RCC 7860 (cell line): ENCODE measurements around the gene SLC36A3.
A peak's percentile ranks its signal among the peaks of the same experiment; 100 is the strongest.
"Not testable (repeated sequence)": the region's sequence is repeated elsewhere in the genome, so short reads cannot be mapped to it uniquely, and the experiment has no call there.

Experiments used
- DNase-seq: peaks from one replicate; pipeline ENCODE4 v3.0.0-alpha.2; 2015; ENCODE audit warnings: low spot score
- FAIRE-seq: peaks from 2 replicates; lab custom pipeline; 2012; peaks lifted over from hg19 to GRCh38; lab: Jason Lieb, UNC

Gene SLC36A3

DNA sequence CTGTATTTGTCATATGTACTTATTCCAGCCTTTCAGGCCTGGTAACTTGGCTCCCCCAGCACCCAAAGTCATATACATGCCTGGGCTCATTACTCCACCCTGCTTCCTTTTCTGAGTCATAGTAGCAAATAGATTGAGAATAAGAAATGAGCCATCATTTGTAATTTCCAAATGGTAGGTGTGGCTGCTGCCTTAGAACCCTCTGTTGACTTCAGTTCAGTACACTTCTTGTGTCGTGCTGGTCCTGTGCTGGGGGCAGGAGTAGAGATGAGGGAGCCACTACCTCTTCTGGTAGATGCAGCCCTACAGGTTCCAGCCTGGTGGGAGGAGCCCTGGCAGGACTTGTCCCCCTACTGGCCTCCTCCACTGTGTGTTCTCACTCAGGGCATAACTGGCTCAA lies 39.5 kb downstream of the SLC36A3 start:
- FAIRE-seq (no peak), DNase-seq (no peak)

DNA sequence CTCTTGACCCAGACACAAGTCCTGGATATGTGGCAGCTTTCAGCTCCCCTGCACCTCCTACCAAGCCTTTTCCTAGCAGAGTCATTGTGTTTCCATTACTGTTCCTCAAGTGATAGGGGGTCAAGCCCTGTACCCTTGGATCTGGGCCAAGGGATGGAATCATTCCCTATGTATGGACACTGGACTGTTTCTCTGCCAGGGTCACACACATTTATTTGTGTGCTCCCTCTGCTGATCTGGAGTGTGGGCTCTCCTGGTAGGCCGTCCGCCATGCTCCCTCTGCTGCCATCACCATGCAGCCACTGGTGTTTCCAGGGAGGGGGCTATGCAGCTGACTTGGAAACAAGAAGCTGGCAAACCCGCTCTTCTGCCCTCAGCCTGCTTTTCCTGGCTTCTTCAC lies 41.0 kb downstream of the SLC36A3 start:
- DNase-seq (no peak), FAIRE-seq (no peak)

DNA sequence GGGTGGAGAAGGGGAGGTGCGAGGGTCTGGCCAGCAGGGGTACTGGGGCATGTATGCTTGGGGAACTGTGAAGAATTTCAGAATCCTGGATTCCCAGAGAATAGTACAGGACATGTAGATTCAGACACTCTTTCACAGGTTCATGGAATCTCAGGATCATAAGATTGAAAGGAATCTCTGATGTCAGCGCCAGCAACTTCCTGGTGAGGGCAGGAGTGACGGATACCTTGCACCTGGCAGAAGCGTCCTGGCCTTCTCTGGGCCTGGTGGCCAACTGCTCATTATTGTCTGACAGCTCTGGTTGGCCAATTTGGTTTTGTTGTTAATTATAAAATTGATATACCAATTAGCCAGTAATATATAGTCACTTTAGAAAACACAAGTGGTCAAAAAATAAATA lies 43.6 kb downstream of the SLC36A3 start:
- DNase-seq, result no peak
- FAIRE-seq, result no peak

DNA sequence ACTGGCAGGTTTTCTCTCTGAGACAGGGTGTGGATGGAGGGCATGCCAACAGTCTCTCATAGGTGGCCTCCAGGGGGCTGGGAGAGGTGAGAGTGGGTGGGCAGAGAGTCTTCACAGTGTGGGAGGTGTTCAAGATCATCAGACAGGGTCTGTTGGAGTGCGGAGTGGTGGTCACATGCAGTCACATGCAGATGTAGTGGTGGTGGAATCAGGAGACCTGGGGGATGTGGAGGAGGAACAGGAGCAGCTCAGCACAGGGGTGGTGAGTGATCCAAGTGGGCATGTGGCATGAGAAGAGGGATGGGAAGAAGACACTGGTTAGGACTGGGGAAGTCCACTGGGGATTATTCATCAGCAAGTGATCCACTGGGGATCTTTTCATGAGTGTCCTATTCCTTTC lies 44.8 kb downstream of the SLC36A3 start:
- no peak for FAIRE-seq
- DNase-seq, result no peak

DNA sequence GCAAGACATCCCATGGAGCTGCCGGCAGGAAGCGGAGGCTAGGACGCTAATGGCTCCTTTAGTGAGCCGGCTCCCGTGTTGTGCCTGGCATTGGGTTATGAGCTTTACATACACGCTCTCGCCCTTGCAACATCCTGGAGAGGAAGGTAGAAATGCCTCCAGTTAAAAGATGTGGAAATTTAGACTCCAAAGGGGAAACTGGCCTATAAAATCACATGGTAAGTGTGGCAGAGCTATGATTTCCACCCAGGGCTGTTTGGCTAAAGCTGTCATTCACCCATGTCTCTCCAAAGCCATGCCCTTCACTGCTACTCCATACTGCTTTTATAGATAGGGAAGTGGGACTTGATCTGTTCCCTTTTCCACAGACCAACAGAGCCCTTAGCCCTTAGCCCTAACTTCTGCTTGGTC lies 45.4 kb downstream of the SLC36A3 start:
- DNase-seq, result no peak
- no peak for FAIRE-seq

DNA sequence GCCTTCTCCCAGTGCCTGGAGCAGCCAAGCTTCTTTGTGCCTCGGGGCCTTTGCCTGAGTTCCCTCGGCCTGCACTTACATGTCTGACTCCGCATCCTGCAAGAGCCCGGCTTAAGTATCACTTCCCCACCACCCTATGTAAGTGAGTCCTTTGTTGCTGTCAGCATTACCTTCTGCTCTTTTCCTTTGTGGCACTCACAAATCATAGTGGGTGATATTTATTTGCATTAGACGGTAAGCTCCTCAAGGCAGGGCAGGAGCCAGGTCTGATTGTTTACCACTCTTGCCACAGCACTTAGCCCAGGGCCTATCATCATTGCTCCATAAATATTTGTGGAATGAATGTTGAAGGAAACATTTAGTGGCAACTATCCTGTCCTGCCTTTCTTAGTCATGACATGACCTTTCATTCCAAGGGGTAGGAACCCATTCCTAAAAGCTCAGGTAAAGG lies 45.8 kb downstream of the SLC36A3 start:
- DNase-seq, result no peak
- FAIRE-seq, result no peak

DNA sequence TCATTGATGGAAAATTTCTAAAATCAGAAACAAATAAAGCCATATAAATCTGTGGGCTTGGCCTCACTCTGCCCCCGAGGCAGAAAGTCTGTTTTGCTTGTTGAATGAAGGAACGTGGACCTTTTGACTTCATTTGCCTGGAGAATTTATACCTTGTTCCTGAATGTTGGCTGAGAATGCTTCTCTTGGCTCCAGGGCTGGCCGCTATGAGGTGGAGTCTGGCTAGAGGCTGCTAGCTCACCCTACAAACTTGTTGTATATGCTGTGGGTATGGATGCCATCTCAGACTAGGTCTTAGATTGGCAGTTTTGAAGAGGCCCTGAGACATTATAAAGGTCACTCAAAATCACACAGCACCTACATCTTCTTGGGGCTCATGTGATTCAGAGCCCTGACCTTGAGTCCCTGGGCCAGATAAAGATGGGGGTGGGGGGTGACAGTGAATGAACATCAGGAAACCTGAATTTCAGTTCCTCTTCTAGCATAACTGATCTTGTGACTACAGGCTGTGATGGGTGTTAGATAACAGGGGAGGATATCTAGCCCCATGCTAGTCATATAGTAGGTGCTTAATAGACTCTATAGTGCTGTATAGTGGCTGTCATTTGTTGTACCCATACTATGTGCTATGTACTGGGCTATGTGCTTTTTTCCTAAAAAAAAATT lies 47.8 kb downstream of the SLC36A3 start:
- FAIRE-seq, result no peak
- no peak for DNase-seq

DNA sequence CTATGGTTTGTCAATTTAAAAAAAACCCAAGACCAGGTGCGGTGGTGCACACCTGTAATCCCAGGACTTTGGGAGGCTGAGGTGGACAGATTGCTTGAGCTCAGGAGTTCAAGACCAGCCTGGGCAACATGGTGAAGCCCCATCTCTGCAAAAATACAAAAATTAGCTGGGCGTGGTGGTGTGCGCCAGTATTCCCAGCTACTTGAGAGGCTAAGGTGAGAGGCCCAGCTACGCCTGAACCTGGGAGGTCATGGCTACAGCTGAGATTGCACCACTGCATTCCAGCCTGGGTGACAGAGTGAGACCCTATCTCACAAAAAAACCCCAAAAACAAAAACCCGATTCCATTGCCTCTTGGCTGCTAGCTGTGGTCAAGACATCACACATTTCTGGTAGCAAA lies 48.6 kb downstream of the SLC36A3 start:
- DNase-seq, FAIRE-seq: not testable (repeated sequence)

DNA sequence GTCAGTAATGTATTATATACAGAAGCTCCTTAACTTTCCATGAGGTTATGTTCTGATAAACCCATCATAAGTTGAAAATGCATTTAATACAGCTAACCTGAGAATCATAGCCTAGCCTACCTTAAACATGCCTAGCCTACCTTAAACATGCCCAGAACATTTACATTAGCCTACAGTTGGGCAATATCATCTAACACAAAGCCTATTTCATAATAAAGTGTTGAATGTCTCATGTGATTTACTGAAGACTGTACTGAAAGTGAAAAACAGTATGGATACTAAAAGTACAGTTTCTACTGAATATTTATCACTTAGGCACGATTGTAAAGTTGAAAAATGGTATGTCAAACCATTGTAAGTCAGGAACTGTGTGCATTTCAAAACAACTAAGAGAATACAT lies 49.0 kb downstream of the SLC36A3 start:
- FAIRE-seq (no peak), DNase-seq (no peak)

DNA sequence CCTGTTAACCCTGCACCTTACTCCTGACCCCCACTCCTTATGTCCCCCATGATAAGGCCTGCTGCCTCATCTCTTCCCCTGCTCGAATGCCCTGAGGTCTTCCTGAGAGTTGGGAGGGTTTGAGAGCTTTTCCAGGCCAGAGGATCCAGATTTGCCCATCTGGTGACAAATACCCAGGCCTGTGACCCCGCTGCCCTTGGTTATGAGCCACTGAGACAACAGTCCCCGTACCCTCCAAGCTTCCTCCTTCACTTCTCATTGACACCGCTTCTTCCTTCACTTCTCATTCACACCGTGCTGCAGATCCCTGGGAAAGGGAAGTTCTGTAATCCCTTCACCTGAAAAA lies 50.0 kb downstream of the SLC36A3 start:
- no peak for DNase-seq
- FAIRE-seq, result no peak

DNA sequence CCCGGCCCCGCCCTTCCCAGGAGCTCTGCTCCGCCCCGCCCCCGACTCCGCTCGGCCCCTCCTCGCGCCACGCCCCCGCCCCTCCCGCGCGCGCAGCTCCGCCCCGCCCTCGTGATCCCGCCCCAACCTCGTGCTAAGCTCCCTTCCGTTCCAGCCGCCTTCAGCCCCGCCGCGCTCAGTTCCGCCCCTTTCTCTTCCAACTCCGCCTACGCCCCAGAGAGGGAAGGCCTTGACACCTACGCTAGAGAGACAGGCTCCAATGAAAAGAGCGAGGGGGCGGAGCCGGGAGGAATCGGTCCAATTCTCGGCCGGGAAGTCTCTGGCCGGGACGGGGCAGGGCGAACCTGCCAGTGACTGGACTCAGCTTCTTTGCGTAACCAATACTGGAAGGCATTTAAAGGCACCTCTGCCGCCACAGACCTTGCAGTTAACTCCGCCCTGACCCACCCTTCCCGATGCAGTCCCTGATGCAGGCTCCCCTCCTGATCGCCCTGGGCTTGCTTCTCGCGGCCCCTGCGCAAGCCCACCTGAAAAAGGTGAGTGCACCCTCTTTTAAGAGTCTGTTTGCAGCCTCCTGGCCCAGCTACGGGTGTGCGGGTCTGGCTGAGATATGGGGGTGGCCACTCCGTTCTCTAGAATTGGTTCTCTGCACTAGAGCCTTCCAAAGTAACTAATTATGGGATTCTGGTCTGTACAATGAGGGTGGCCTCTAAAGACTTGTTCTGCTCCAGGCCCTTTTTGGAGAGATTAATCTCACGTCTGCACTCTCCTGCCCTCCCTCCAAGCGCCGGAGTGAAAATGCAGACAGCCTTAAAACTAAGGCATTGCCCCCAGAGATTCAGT lies 50.6 kb downstream of the SLC36A3 start, which contains the start of gene GM2A:
GM2A (plus strand) TSS at position 424 of the 843 bp plus-strand sequence; CDS start at position 456, 32 bp downstream.
- FAIRE-seq, result peak; percentile 89

DNA sequence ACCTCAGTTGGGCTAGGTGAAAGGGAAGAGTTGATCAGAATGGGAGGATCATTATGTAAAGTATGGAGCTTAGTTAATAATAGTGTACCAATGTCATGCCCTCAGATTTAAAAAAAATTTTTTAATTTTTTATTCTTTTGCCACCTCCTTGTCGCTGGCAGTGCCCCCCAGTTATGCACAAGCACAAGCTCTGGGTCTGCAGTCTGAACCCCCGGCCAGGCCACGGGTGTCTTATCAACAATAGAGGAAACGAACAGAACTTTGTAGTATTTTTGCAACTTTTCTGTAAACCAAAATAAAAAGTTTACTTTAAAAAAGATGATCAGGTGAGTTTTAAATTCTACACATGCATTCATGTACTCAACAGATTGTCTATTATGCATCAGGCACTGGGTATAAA lies 51.9 kb downstream of the SLC36A3 start:
- no peak for DNase-seq
- no peak for FAIRE-seq

More for the DNA sequence above, 50.6 kb downstream of the SLC36A3 start, which contains the start of gene GM2A:
- DNase-seq, result peak; percentile 98

DNA sequence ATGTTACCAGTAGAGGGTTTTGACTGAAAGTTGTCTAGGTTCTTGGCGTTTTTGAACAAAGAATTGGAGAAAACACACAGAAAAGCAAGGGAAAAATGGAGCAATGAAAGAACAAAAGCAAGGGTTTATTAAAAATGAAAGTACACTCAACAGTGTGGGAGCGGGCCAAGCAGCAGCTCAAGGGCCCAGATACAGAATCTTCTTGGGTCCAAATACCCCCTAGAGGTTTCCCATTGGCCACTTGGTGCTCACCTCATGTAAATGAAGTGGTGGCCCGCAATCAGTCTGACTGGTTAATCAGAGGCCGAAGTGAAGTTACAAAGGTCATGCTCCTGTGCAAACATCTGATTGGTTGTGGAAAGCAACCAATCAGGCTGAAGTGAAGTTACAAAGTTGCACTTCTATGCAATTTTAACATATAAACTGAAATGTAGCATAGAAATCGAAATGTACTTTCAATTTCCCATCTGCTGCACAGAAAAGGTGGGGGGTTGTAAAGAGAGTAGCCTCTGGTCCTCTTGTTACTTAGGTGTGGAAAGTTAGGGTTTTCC lies 52.5 kb downstream of the SLC36A3 start:
- no peak for DNase-seq

DNA sequence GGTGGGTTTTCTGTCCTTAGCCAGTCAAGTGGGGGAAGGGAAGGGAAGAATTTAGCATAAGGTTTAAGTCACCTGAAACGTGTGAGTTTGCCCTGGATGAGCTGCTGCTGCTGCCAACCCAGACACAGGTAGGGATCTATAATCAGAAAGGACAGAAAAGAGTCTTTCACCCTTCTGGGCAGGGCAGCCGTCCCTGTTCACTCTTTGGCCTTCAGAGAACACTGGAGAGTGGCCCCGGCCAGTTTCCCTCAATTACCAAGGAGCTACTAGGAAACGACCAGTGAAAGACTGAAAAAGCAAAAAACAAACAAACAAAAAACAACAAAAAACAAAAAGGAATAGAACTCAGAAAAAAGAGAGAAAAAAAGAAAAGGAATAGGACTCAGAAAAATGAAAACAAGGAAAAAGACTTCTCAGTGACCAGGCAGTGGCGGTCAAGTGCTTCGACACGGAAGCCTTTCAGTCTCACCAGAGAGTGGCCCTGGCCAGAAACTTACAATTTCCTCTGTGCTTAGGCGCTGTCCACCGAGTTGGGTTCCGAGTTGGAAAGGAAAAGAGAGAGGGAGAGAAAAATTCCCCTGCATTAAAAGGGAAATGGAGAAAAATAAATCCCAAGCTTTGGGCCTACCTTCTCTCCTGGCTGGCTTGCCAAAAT lies 53.1 kb downstream of the SLC36A3 start:
- DNase-seq, result no peak
- FAIRE-seq, result no peak

More for the DNA sequence above, 52.5 kb downstream of the SLC36A3 start:
- no peak for FAIRE-seq

DNA sequence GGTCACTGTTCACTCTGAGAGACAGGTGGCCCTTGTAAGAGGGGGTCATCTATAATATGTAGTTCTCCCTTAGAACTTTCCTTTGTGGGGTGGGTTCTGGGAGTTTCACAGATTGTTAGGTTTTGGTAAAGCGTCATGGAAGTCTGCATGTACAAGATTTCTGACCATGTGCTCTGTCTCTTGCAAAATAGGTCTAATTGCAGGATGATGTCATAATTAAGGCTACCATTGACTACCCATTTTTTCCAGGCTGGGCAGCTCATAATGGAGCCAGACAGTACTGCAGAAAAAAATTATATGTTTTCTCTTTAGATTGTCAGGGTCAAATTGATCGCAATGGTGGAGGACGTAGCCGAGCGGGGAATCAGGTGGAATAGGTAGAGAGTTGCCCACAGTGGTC lies 54.3 kb downstream of the SLC36A3 start:
- FAIRE-seq, result no peak
- no peak for DNase-seq

DNA sequence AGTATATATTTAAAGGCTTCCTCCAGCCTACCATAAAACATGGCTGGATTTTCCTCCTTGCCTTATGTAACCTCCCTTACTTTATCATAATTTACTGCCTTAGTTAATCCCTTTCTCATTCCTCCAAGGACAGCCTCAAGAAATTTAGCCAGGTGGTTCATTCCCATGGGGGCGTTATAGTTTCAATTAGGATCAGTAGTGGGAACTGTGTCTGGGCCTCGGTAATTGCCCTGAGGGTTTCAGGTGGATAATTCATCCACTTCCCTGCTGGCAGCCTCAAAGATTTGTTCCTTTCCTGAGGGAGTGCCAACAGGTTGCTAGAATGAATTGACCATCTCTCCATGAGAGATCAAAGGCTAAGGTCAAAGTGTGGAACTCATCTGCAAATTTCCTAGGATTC lies 54.9 kb downstream of the SLC36A3 start:
- no peak for FAIRE-seq
- DNase-seq, result no peak

DNA sequence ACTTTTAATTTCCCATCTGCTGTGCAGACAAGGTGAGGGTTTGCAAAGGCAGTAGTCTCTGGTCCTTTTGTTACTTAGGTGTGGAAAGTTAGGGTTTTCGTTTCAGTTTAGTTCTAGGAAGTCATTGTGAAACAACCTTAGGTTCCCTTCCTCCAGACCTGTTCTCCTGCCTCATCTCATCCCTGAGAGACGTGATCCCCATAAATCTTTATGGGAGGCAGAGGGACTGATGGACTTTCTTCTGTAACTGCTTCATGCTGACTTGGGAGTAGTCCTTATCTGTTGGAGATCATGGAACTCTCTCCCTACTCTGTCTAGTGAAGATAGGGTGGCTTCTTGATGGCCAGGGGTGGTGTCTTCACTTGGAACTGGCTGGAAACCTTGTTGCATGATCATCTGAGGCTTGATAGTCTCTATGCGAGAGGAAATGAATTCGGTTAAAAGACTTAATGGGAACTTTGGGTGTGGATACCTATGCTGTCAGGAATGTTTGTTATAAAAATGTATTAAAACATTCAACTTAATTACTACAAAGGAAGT lies 57.8 kb downstream of the SLC36A3 start:
- FAIRE-seq, result no peak

DNA sequence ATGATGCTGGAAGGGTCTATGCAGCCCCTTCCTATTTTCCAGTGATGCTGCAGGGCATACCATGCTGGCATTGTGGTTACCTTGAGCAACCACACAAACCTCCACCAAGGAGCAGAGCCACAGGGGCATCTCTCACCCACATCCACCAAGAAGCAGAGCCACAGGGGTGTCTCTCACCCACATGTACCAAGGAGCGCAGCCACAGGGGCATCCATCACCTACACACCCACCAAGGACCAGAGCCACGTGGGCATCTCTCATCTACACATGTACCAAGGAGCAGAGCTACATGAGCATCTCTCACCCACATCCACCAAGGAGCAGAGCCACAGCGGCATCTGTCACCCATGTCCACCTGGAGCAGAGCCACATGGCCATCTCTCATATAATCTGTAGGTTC lies 59.4 kb downstream of the SLC36A3 start:
- DNase-seq (no peak), FAIRE-seq (no peak)

More for the DNA sequence above, 57.8 kb downstream of the SLC36A3 start:
- DNase-seq, result no peak

DNA sequence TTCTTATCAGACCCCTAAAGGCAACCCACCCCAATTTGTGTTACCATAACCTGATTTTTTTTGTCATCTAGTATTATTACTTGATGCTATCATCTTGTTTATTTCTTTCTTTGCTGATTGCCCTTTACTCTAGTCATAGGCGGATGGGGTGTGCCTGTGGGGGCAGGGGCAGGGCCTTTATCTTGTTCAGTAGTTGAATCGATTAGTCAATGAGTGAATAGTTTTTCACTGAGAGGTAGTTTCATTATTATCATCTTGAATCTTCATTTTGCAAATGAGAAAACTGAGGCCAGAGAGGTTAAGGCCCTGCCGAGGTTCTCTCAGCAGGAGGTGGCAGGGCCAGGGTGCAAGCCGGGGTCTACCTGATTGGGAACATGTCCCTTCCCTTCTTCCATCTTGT lies 60.0 kb downstream of the SLC36A3 start:
- FAIRE-seq, result no peak
- no peak for DNase-seq

DNA sequence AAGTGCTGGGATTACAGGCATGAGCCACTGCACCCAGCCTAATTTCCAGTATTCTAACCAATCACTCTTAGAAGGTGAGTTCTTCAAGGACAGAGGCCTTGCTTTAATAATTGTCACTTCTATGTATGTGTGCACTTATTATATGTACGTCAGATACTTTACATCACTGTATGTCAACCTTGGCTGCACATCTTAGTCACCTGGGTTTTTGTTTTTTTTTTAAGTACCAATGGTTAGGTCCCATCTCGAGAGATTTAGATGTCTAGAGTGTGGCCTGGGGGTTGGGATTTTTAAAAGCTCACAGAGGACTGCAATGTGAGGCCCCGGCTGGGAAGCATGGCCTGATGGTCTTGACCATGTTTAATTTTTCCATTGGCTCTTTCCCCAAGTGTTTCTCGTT lies 60.4 kb downstream of the SLC36A3 start:
- DNase-seq (no peak), FAIRE-seq (no peak)
